Stimulated activated memory B cell treated with anti-CD40 and anti-IgM and Interleukin-4, amounts not matched to agents 10 μg/mL and 1 μg/mL and 100 μg/mL, for 72 hours (primary cell): ENCODE measurements around the gene CRMP1.

Experiments
- ATAC-seq: fragments of 150-1000 bp; cut with Tn5 transposase; 2 replicates; pipeline ENCODE4 v1.10.0; 2021
- H3K27ac Mint-ChIP-seq: one replicate; pipeline ENCODE4 v1.8.0; 2022; ENCODE audit warnings: mild to moderate bottlenecking, mixed read lengths
- H3K27me3 Mint-ChIP-seq: one replicate; pipeline ENCODE4 v1.8.0; 2022; ENCODE audit warnings: mixed read lengths
- H3K36me3 Mint-ChIP-seq: one replicate; pipeline ENCODE4 v1.8.0; 2022; ENCODE audit warnings: mixed read lengths
- H3K4me1 Mint-ChIP-seq: one replicate; pipeline ENCODE4 v1.8.0; 2022; ENCODE audit warnings: mixed read lengths
- H3K4me3 Mint-ChIP-seq: one replicate; pipeline ENCODE4 v1.8.0; 2022; ENCODE audit warnings: mild to moderate bottlenecking, moderate library complexity, mixed read lengths
- H3K9me3 Mint-ChIP-seq: one replicate; pipeline ENCODE4 v1.8.0; 2022; ENCODE audit warnings: mixed read lengths

The CRMP1 gene

GRCh38 chr4:5795580-5795979 is 97.3 kb downstream of the CRMP1 start:
- H3K36me3 Mint-ChIP-seq = no peaks in the 10 kb centered on the region
- peaks cover 4% of the 10 kb centered on the region for H3K9me3 Mint-ChIP-seq
- ATAC-seq = no peak
- no peak overlapping the region for H3K27ac Mint-ChIP-seq
- H3K4me1 Mint-ChIP-seq = no peaks in the 10 kb centered on the region
- peaks cover 7% of the 10 kb centered on the region for H3K27me3 Mint-ChIP-seq
- no peak overlapping the region for H3K4me3 Mint-ChIP-seq

GRCh38 chr4:5793514-5793913 is 99.4 kb downstream of the CRMP1 start:
- no peak overlapping the region for H3K4me3 Mint-ChIP-seq
- peaks cover 6% of the 10 kb centered on the region for H3K27me3 Mint-ChIP-seq
- peaks cover 6% of the 10 kb centered on the region for H3K9me3 Mint-ChIP-seq
- no peak for ATAC-seq
- no peaks in the 10 kb centered on the region for H3K4me1 Mint-ChIP-seq
- H3K27ac Mint-ChIP-seq = no peak overlapping the region
- no peaks in the 10 kb centered on the region for H3K36me3 Mint-ChIP-seq

- ATAC-seq = peak; percentile 51
- H3K36me3 Mint-ChIP-seq = no peaks in the 10 kb centered on the region
- H3K27ac Mint-ChIP-seq = no peak overlapping the region
- peaks cover 11% of the 10 kb centered on the region for H3K9me3 Mint-ChIP-seq
- H3K4me1 Mint-ChIP-seq = no peaks in the 10 kb centered on the region
- no peaks in the 10 kb centered on the region for H3K27me3 Mint-ChIP-seq
- no peak overlapping the region for H3K4me3 Mint-ChIP-seq
Measured at GRCh38 chr4:5791654-5792053, 101.2 kb downstream of the CRMP1 start.

- Mint-ChIP-seq H3K9me3 (peaks cover 8% of the 10 kb centered on the region), H3K27ac (no peak overlapping the region), H3K4me1 (no peaks in the 10 kb centered on the region), H3K4me3 (no peak overlapping the region), H3K27me3 (no peaks in the 10 kb centered on the region), H3K36me3 (no peaks in the 10 kb centered on the region)
- ATAC-seq = no peak
Measured at GRCh38 chr4:5790546-5790857, 102.4 kb downstream of the CRMP1 start.

- peaks cover 8% of the 10 kb centered on the region for H3K9me3 Mint-ChIP-seq
- no peaks in the 10 kb centered on the region for H3K36me3 Mint-ChIP-seq
- H3K4me3 Mint-ChIP-seq = no peak overlapping the region
- H3K27ac Mint-ChIP-seq = no peak overlapping the region
- H3K27me3 Mint-ChIP-seq = no peaks in the 10 kb centered on the region
- no peaks in the 10 kb centered on the region for H3K4me1 Mint-ChIP-seq
- no peak for ATAC-seq
Measured at GRCh38 chr4:5789141-5789540, 103.7 kb downstream of the CRMP1 start.

- no peaks in the 10 kb centered on the region for H3K36me3 Mint-ChIP-seq
- H3K4me3 Mint-ChIP-seq = no peak overlapping the region
- H3K4me1 Mint-ChIP-seq = no peaks in the 10 kb centered on the region
- H3K9me3 Mint-ChIP-seq = peaks cover 8% of the 10 kb centered on the region
- no peak for ATAC-seq
- no peak overlapping the region for H3K27ac Mint-ChIP-seq
- no peaks in the 10 kb centered on the region for H3K27me3 Mint-ChIP-seq
Measured at GRCh38 chr4:5788144-5788543, 104.7 kb downstream of the CRMP1 start.

GRCh38 chr4:5787311-5787710 is 105.6 kb downstream of the CRMP1 start:
- H3K27ac Mint-ChIP-seq = no peak overlapping the region
- peaks cover 8% of the 10 kb centered on the region for H3K9me3 Mint-ChIP-seq
- no peaks in the 10 kb centered on the region for H3K4me1 Mint-ChIP-seq
- ATAC-seq = no peak
- H3K27me3 Mint-ChIP-seq = no peaks in the 10 kb centered on the region
- H3K36me3 Mint-ChIP-seq = no peaks in the 10 kb centered on the region
- no peak overlapping the region for H3K4me3 Mint-ChIP-seq

- Mint-ChIP-seq H3K27ac (no peak overlapping the region), H3K4me1 (no peaks in the 10 kb centered on the region), H3K9me3 (peaks cover 8% of the 10 kb centered on the region), H3K27me3 (no peaks in the 10 kb centered on the region), H3K36me3 (no peaks in the 10 kb centered on the region), H3K4me3 (no peak overlapping the region)
- ATAC-seq = no peak
Measured at GRCh38 chr4:5785806-5786680, 106.8 kb downstream of the CRMP1 start.

- Mint-ChIP-seq H3K4me1 (no peaks in the 10 kb centered on the region), H3K9me3 (peaks cover 8% of the 10 kb centered on the region), H3K27me3 (no peaks in the 10 kb centered on the region), H3K27ac (no peak overlapping the region), H3K36me3 (no peaks in the 10 kb centered on the region), H3K4me3 (no peak overlapping the region)
- ATAC-seq = no peak
Measured at GRCh38 chr4:5784960-5785611, 107.8 kb downstream of the CRMP1 start.

- peaks cover 8% of the 10 kb centered on the region for H3K9me3 Mint-ChIP-seq
- no peak overlapping the region for H3K4me3 Mint-ChIP-seq
- H3K27ac Mint-ChIP-seq = no peak overlapping the region
- H3K36me3 Mint-ChIP-seq = no peaks in the 10 kb centered on the region
- ATAC-seq = no peak
- no peaks in the 10 kb centered on the region for H3K27me3 Mint-ChIP-seq
- H3K4me1 Mint-ChIP-seq = no peaks in the 10 kb centered on the region
Measured at GRCh38 chr4:5784021-5784420, 108.9 kb downstream of the CRMP1 start.

GRCh38 chr4:5783486-5783885 is 109.4 kb downstream of the CRMP1 start:
- Mint-ChIP-seq H3K27ac (no peak overlapping the region), H3K9me3 (peaks cover 6% of the 10 kb centered on the region), H3K4me1 (no peaks in the 10 kb centered on the region), H3K27me3 (no peaks in the 10 kb centered on the region), H3K4me3 (no peak overlapping the region), H3K36me3 (no peaks in the 10 kb centered on the region)
- ATAC-seq = no peak

- H3K4me3 Mint-ChIP-seq = no peak overlapping the region
- no peaks in the 10 kb centered on the region for H3K36me3 Mint-ChIP-seq
- no peak overlapping the region for H3K27ac Mint-ChIP-seq
- H3K9me3 Mint-ChIP-seq = peaks cover 3% of the 10 kb centered on the region
- H3K4me1 Mint-ChIP-seq = no peaks in the 10 kb centered on the region
- no peak for ATAC-seq
- no peaks in the 10 kb centered on the region for H3K27me3 Mint-ChIP-seq
Measured at GRCh38 chr4:5782829-5783476, 109.9 kb downstream of the CRMP1 start.

- Mint-ChIP-seq H3K4me3 (no peak overlapping the region), H3K36me3 (no peaks in the 10 kb centered on the region), H3K27me3 (no peaks in the 10 kb centered on the region), H3K4me1 (no peaks in the 10 kb centered on the region), H3K27ac (no peak overlapping the region), H3K9me3 (no peaks in the 10 kb centered on the region)
- ATAC-seq = no peak
Measured at GRCh38 chr4:5781691-5782090, 111.2 kb downstream of the CRMP1 start.

GRCh38 chr4:5780831-5781480 is 111.9 kb downstream of the CRMP1 start:
- Mint-ChIP-seq H3K9me3 (peaks cover 4% of the 10 kb centered on the region), H3K4me1 (no peaks in the 10 kb centered on the region), H3K27me3 (no peaks in the 10 kb centered on the region), H3K4me3 (no peak overlapping the region), H3K36me3 (no peaks in the 10 kb centered on the region), H3K27ac (no peak overlapping the region)
- ATAC-seq = no peak

- Mint-ChIP-seq H3K27me3 (no peaks in the 10 kb centered on the region), H3K27ac (no peak overlapping the region), H3K4me3 (no peak overlapping the region), H3K36me3 (no peaks in the 10 kb centered on the region), H3K4me1 (no peaks in the 10 kb centered on the region), H3K9me3 (peaks cover 4% of the 10 kb centered on the region)
- ATAC-seq = no peak
Measured at GRCh38 chr4:5776510-5776909, 116.4 kb downstream of the CRMP1 start.
